H4 (cell line): ENCODE results near the gene PCDHGA9. TPM values are rescaled to one million over a fixed set of nuclear protein-coding genes. Genes with fewer than 3 reads are reported as not detected.

Experiments used
- total RNA-seq: library from RNA; depleted of rRNA; stranded (reverse); fragments of >200 nt; shearing (Covaris generic); gene quantifications from 2 replicates; pipeline ENCODE4 v1.2.3, GENCODE V29; 2014; rRNA removed

Gene PCDHGA9
- total RNA-seq, 1 experiment from 2014 or later, result 1.8 TPM

Other genes with a start within 250 kb of the PCDHGA9 start
- 5.1 and 6.9 TPM in 2 replicates for gene PCDHB7, start 230.1 kb upstream of the PCDHGA9 start, total RNA-seq
- gene PCDHB8, start 225.0 kb upstream of the PCDHGA9 start, total RNA-seq, result 12.4 and 12.7 TPM in 2 replicates
- 3.3 and 3.7 TPM in 2 replicates for gene PCDHB16, start 220.4 kb upstream of the PCDHGA9 start, total RNA-seq
- gene PCDHB9, start 215.6 kb upstream of the PCDHGA9 start, total RNA-seq, result 10.0 and 11.9 TPM in 2 replicates
- 2.9 and 4.5 TPM in 2 replicates for gene PCDHB10, start 210.4 kb upstream of the PCDHGA9 start, total RNA-seq
- gene PCDHB11, start 203.2 kb upstream of the PCDHGA9 start, total RNA-seq, result 4.5 and 5.6 TPM in 2 replicates
- gene PCDHB12, start 194.1 kb upstream of the PCDHGA9 start, total RNA-seq, result 5.2 and 5.6 TPM in 2 replicates
- gene PCDHB13, start 188.9 kb upstream of the PCDHGA9 start, total RNA-seq, result 1.2 and 2.0 TPM in 2 replicates
- gene PCDHB14, start 179.4 kb upstream of the PCDHGA9 start, total RNA-seq, result 5.6 and 6.2 TPM in 2 replicates
- gene PCDHB15, start 157.4 kb upstream of the PCDHGA9 start, total RNA-seq, result 0.16 and 2.1 TPM in 2 replicates
- gene SLC25A2, start 98.7 kb upstream of the PCDHGA9 start, total RNA-seq, result not detected in 2 replicates
- gene TAF7, start 82.0 kb upstream of the PCDHGA9 start, total RNA-seq, result 51.2 and 74.8 TPM in 2 replicates
- 0.51 and 1.6 TPM in 2 replicates for gene PCDHGA1, start 72.3 kb upstream of the PCDHGA9 start, total RNA-seq
- gene PCDHGA2, start 64.0 kb upstream of the PCDHGA9 start, total RNA-seq, result 0.99 and 1.6 TPM in 2 replicates
- 10.3 and 11.5 TPM in 2 replicates for gene PCDHGA3, start 58.9 kb upstream of the PCDHGA9 start, total RNA-seq
- 0.43 and 3.1 TPM in 2 replicates for gene PCDHGB1, start 52.7 kb upstream of the PCDHGA9 start, total RNA-seq
- gene PCDHGA4, start 47.8 kb upstream of the PCDHGA9 start, total RNA-seq, result 0.74 and 0.97 TPM in 2 replicates
- gene PCDHGB2, start 42.8 kb upstream of the PCDHGA9 start, total RNA-seq, result 1.6 and 1.9 TPM in 2 replicates
- 0.49 and 0.50 TPM in 2 replicates for gene PCDHGA5, start 38.6 kb upstream of the PCDHGA9 start, total RNA-seq
- 0.87 and 1.2 TPM in 2 replicates for gene PCDHGB3, start 32.5 kb upstream of the PCDHGA9 start, total RNA-seq
- gene PCDHGA6, start 28.9 kb upstream of the PCDHGA9 start, total RNA-seq, result 0.97 and 1.5 TPM in 2 replicates
- 0.27 and 0.29 TPM in 2 replicates for gene PCDHGA7, start 20.0 kb upstream of the PCDHGA9 start, total RNA-seq
- 0.16 and 0.21 TPM in 2 replicates for gene PCDHGB4, start 15.1 kb upstream of the PCDHGA9 start, total RNA-seq
- gene PCDHGA8, start 10.1 kb upstream of the PCDHGA9 start, total RNA-seq, result 0.39 and 0.74 TPM in 2 replicates
- gene PCDHGB5, start 4.8 kb upstream of the PCDHGA9 start, total RNA-seq, result 0.04 and 0.43 TPM in 2 replicates
- gene PCDHGB6, start 5.2 kb downstream of the PCDHGA9 start, total RNA-seq, result 0.02 and 0.33 TPM in 2 replicates
- 1.4 and 1.9 TPM in 2 replicates for gene PCDHGA10, start 10.2 kb downstream of the PCDHGA9 start, total RNA-seq
- 0.58 and 1.4 TPM in 2 replicates for gene PCDHGB7, start 14.9 kb downstream of the PCDHGA9 start, total RNA-seq
- gene PCDHGA11, start 18.3 kb downstream of the PCDHGA9 start, total RNA-seq, result 0.66 and 1.3 TPM in 2 replicates
- 0.14 and 0.76 TPM in 2 replicates for gene PCDHGA12, start 27.7 kb downstream of the PCDHGA9 start, total RNA-seq
- 50.8 and 61.5 TPM in 2 replicates for gene PCDHGC3, start 73.2 kb downstream of the PCDHGA9 start, total RNA-seq
- 0.10 TPM in 1 of 2 replicates, not detected in the other for gene PCDHGC4, start 82.3 kb downstream of the PCDHGA9 start, total RNA-seq
- gene PCDHGC5, start 86.3 kb downstream of the PCDHGA9 start, total RNA-seq, result 0.06 and 0.18 TPM in 2 replicates
- 24.3 and 40.7 TPM in 2 replicates for gene DIAPH1, start 216.2 kb downstream of the PCDHGA9 start, total RNA-seq
- gene HDAC3, start 234.1 kb downstream of the PCDHGA9 start, total RNA-seq, result 76.5 and 82.1 TPM in 2 replicates
- 4.5 and 8.4 TPM in 2 replicates for gene RELL2, start 234.2 kb downstream of the PCDHGA9 start, total RNA-seq
- 5.9 and 11.0 TPM in 2 replicates for gene FCHSD1, start 248.6 kb downstream of the PCDHGA9 start, total RNA-seq